Measurements from ENCODE around the gene MBD3.

DNA sequence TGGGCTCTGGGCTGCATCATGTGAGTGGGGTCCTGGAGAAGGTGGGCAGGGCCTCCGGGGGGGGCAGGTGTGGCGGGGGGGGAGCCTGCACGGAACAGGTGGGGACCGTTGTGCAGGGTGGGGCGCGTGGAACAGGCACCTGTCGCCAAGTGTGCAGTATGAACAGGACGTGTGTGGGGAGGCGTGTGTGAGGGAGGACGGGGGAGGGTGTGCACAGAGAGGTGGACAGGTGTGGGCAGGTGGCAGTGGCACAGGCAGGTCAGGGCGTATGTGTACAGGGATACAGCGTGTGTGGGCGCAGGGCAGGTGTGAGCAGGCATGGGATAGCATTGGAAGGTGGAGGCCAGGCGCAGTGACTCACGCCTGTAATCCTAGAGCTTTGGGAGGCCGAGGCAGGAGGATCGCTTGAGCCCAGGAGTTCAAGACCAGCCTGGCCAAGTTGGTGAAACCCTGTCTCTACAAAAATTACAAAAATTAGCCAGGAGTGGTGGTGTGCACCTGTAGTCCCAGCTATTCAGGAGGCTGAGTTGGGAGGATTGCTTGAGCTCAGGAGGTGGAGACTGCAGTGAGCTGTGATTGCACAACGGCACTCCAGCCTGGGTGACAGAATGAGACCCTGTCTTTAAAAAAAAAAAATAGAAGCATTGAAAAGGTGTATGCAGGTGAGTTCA, 65.6 kb downstream of the MBD3 start:
- TF ChIP-seq CTCF (IDR thresholded peaks at IDR 0.05) (no peak), EZH2 (IDR thresholded peaks at IDR 0.05) (no peak), EZH2phosphoT487 (IDR thresholded peaks at IDR 0.05) (no peak)
